ENCODE data around the gene KLHL24. TPM values are rescaled to one million over a fixed set of nuclear protein-coding genes. Genes with fewer than 3 reads are reported as not detected.

KLHL24 gene
- polyA plus RNA-seq, 6 donors from 2014 or later = 46.7 to 84.9 (median 65.3) TPM

DNA sequence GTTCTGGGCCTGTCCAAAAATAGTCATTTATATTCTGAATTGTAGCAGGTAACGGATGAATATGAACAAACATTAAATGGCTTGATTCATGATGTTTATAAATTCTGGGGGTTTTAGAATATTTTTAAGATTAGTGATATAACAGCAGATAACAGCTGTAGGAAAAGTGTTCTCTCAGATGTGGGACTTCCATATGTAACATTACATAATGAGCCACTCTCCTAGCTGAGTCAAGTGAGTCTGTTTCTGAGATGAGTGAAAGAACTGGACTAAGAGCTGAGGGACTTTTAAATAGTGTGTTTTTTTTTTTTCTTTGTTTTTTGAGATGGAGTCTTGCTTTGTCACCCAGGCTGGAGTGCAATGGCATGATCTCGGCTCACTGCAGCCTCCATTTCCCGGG, 76.1 kb downstream of the KLHL24 start:
- no peak for ATAC-seq (ENCODE audit: low read depth in 2 of 2)
- H3K9me3 Mint-ChIP-seq = no peaks in the 10 kb centered on the region
- H3K27ac Mint-ChIP-seq = peak overlapping the region in 1 of 6 donors; percentile 47

DNA sequence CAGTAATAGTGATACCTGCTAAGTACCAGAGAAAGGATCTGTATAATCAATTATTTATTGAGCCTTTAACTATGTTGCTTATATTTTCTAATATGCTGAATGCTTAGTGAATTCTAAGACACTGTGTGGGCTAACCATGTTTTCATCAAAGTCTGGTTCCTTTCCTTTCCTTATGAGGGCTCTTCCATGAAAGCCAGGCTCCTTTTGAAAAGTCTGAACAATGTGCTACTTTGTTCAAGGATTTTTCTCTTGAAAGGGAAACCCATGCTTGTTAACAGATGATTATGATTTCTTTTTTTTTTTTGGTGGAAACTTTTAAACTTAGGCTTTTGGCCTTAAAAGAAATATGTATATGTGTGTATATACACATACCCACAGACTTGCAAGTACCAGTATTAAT, 79.2 kb downstream of the KLHL24 start:
- no peak for ATAC-seq (ENCODE audit: low read depth in 2 of 2)
- DNase-seq = no peak
- Mint-ChIP-seq H3K4me3 (no peak overlapping the region), H3K4me1 (peaks cover 0 to 4% (median 0%) of the 10 kb centered on the region in 3 donors), H3K27me3 (no peaks in the 10 kb centered on the region), H3K36me3 (peaks cover 0 to 15% of the 10 kb centered on the region in 2 donors), H3K9me3 (no peaks in the 10 kb centered on the region), H3K27ac (no peak overlapping the region)

More for the DNA sequence above, 76.1 kb downstream of the KLHL24 start:
- Mint-ChIP-seq H3K4me1 (peaks cover 0 to 4% (median 0%) of the 10 kb centered on the region in 3 donors), H3K4me3 (no peak overlapping the region), H3K36me3 (peaks cover 0 to 7% of the 10 kb centered on the region in 2 donors), H3K27me3 (no peaks in the 10 kb centered on the region)
- no peak for DNase-seq

DNA sequence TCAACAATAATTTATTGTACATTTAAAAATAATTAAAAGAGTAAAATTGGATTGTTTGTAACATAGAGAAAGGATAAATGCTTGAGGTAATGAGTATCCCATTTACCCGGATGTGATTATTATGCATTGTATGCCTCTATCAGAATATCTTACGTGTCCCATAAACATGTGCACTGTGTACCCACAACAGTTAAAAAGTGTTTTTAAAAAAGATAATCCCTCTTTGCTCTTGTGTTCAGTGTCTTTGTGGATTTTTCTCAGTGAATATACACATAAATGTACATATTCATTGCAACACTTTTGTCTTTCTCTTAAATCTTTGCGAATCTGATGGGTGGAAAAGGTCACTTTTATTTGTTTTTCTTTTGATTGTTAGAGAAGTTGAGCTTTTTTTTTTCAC, 82.6 kb downstream of the KLHL24 start:
- Mint-ChIP-seq H3K9me3 (no peaks in the 10 kb centered on the region), H3K4me3 (no peak overlapping the region), H3K4me1 (no peaks in the 10 kb centered on the region), H3K27ac (no peak overlapping the region), H3K27me3 (no peaks in the 10 kb centered on the region), H3K36me3 (peaks cover 11 to 26% of the 10 kb centered on the region in 2 donors)
- ATAC-seq (ENCODE audit: low read depth in 2 of 2) (no peak), DNase-seq (no peak)

DNA sequence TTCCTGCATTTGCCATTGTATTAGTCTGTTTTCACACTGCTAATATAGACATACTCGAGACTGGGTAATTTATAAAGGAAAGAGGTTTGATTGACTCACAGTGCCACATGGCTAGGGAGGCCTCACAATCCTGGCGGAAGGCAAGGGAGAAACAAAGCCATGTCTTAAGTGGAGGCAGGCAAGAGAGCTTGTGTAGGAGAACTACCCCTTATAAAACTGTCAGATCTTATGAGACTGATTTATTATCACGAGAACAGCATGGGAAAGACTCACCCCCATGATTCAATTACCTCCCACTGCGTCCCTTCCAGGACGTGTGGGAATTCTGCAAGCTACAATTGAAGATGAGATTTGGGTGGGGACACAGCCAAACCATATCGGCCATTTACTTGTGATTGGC, 90.0 kb downstream of the KLHL24 start:
- Mint-ChIP-seq H3K4me3 (no peak overlapping the region), H3K27me3 (no peaks in the 10 kb centered on the region), H3K36me3 (peaks cover 12 to 33% of the 10 kb centered on the region in 2 donors), H3K27ac (no peak overlapping the region), H3K4me1 (no peaks in the 10 kb centered on the region), H3K9me3 (no peaks in the 10 kb centered on the region)
- ATAC-seq (ENCODE audit: low read depth in 2 of 2) (no peak), DNase-seq (no peak)

DNA sequence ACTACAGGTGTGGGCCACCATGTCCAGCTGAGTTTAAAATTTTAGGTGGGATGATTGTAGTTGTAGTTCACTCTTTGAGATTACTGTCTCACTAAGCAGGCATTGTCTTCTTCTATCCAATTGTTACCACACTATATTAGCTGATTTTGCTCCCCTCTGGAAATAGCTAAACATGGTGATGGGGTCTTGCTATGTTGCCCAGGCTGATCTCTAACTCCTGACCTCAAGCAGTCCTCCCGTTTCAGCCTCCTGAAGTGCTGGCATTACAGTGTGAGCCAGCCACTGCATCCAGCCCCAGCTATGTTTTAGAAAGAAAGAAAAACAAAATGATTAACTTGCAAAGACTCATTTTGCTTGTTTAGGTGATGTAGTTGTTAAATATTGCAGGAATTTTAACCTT, 92.8 kb downstream of the KLHL24 start:
- no peak overlapping the region for H3K4me3 Mint-ChIP-seq
- DNase-seq (no peak), ATAC-seq (ENCODE audit: low read depth in 2 of 2) (no peak)
- H3K9me3 Mint-ChIP-seq = no peaks in the 10 kb centered on the region
- no peaks in the 10 kb centered on the region for H3K4me1 Mint-ChIP-seq
- H3K27ac Mint-ChIP-seq = no peak overlapping the region
- peaks cover 8 to 31% of the 10 kb centered on the region in 2 donors for H3K36me3 Mint-ChIP-seq
- H3K27me3 Mint-ChIP-seq = no peaks in the 10 kb centered on the region

DNA sequence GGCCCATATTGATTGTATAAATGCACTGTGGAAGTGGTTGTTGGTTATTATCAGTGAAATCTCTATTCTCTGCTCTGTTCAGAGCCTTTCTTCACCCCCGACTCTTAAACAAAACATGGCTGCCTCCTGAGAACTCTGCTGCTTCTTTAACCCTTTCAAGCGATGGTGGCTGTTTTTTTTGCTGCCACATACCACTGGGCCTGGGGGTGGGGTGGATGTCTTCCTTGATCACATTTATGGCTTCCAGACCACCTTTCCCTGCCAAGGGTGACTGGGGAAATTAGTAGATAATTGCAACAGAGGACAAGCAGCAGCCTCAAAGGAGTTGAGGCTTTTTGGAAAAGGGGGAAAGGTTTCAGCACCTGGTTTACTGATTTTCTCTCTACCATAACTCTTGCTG, 94.9 kb downstream of the KLHL24 start:
- no peak for ATAC-seq (ENCODE audit: low read depth in 2 of 2)
- DNase-seq = no peak
- no peaks in the 10 kb centered on the region for H3K9me3 Mint-ChIP-seq
- no peak overlapping the region for H3K4me3 Mint-ChIP-seq
- H3K27me3 Mint-ChIP-seq = no peaks in the 10 kb centered on the region
- H3K27ac Mint-ChIP-seq = peak overlapping the region in 1 of 6 donors; percentile 39
- H3K36me3 Mint-ChIP-seq = peaks cover 24 to 40% of the 10 kb centered on the region in 2 donors
- no peaks in the 10 kb centered on the region for H3K4me1 Mint-ChIP-seq

DNA sequence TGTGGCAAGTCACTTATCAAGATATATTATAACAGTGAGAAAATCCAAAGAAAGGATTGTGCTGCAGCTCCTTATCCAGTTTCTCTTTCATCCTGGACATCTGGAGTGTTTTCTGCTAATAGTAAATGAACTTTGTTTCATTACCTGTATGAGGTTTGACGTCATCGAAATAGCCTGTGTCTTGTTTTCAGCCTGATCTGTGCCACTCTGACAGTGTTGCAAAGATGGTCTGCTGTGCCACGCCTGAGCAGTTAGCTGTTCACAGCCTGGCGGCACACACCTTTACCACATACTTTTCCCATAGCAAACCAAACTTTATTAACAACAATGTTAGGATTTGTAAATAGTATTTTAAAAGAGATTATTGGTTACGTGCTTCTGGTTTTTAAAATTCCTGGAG, 96.2 kb downstream of the KLHL24 start:
- DNase-seq (no peak), ATAC-seq (ENCODE audit: low read depth in 2 of 2) (no peak)
- no peaks in the 10 kb centered on the region for H3K4me1 Mint-ChIP-seq
- no peak overlapping the region for H3K4me3 Mint-ChIP-seq
- no peaks in the 10 kb centered on the region for H3K9me3 Mint-ChIP-seq
- H3K27me3 Mint-ChIP-seq = no peaks in the 10 kb centered on the region
- H3K27ac Mint-ChIP-seq = no peak overlapping the region
- H3K36me3 Mint-ChIP-seq = peaks cover 33 to 35% of the 10 kb centered on the region in 2 donors

DNA sequence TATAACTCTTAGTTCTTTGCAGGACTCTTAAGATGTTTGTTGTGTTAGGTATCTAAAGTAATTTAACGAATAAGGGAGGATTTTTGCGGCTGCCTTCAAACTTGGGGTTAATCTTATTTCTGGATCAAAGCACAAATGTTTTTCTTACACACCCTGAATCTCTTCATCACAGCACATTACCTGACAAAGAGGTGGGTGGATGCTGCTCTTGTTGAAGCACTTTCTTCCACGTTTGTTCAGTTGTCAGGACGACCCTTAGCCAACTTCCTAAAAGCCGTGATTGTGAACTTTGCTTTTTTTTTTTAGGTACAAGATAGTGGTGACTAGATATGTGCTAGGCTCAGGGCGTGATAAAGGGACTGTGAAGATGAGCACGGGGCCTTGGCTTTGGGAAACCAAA, 98.1 kb downstream of the KLHL24 start:
- peaks cover 33 to 44% of the 10 kb centered on the region in 2 donors for H3K36me3 Mint-ChIP-seq
- DNase-seq (no peak), ATAC-seq (ENCODE audit: low read depth in 2 of 2) (no peak)
- H3K27ac Mint-ChIP-seq = peak overlapping the region in 1 of 6 donors; percentile 30
- H3K4me3 Mint-ChIP-seq = no peak overlapping the region
- no peaks in the 10 kb centered on the region for H3K27me3 Mint-ChIP-seq
- H3K4me1 Mint-ChIP-seq = no peaks in the 10 kb centered on the region
- H3K9me3 Mint-ChIP-seq = no peaks in the 10 kb centered on the region

Other genes starting within 250 kb of the KLHL24 start
- gene MCF2L2, start 207.0 kb upstream of the KLHL24 start, polyA plus RNA-seq (ENCODE audit: low read depth in 6 of 6) = not detected
- 10 to 100 TPM in 5 of 6 donors, 1 to 10 TPM in 1; 5.0 to 22.1 (median 12.7) TPM for gene KLHL6, start 79.9 kb upstream of the KLHL24 start, polyA plus RNA-seq (ENCODE audit: low read depth in 6 of 6)
- 1 to 10 TPM; 2.5 to 7.3 (median 3.9) TPM for gene YEATS2, start 62.2 kb downstream of the KLHL24 start, polyA plus RNA-seq (ENCODE audit: low read depth in 6 of 6)
- gene MAP6D1, start 190.0 kb downstream of the KLHL24 start, polyA plus RNA-seq (ENCODE audit: low read depth in 6 of 6) = under 1 TPM in 1 of 6 donors, not detected in 5; 0.78 TPM
- 100 to 1,000 TPM; 103 to 142 (median 109) TPM for gene PARL, start 249.3 kb downstream of the KLHL24 start, polyA plus RNA-seq (ENCODE audit: low read depth in 6 of 6)